Activated CD4-positive, alpha-beta T cell treated with anti-CD3 and anti-CD28 coated beads, Interleukin-10, Interleukin-2, amounts not matched to agents 100 ng/mL and 50 ng/mL, durations not matched to agents 16 hours and 8 hours (primary cell): ENCODE results near the gene SHQ1.

ENCODE experiments used
- DNase-seq: peaks from one replicate; pipeline ENCODE4 v3.0.0-alpha.2; 2020

Gene SHQ1

GRCh38 chr3:72702997-72703396 is 145.2 kb downstream of the SHQ1 start:
- no peak for DNase-seq

GRCh38 chr3:72702390-72702789 is 145.9 kb downstream of the SHQ1 start:
- DNase-seq: no peak

DNA sequence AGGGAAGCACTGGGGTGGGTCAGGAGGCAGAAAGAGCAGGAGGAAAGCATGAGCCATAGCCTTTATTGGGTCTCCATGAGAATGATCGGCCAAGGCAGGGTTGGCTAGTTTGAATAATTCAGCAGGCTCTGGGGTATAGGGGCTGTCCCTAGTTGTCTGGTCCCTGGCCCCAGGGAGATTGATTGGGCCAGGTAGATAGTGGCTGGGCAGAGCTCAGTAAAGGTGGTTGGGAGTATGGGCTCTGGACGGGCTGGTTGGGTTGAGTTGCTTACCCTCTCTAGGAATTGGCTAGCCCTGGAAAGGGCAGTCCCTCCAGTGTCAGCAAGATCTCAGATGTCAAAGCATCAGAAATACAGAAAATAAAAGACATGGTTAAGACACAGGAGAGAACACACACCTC is 148.1 kb downstream of the SHQ1 start:
- no peak for DNase-seq

- DNase-seq: no peak
Observed at GRCh38 chr3:72699631-72700030, 148.6 kb downstream of the SHQ1 start.
